Embryonic facial prominence (tissue), 1 donor: ENCODE measurements around the gene CLEC16A.

Source experiments
- DNase-seq: peaks from one replicate; pipeline ENCODE4 v3.0.0-alpha.2; 2016; ENCODE audit errors: extremely low spot score

Gene CLEC16A

GRCh38 chr16:11038777-11039176 is 94.4 kb downstream of the CLEC16A start:
- no peak for DNase-seq

- no peak for DNase-seq
These were observed 95.4 kb downstream of the CLEC16A start for GRCh38 chr16:11039726-11040125.

- no peak for DNase-seq
These were observed 97.8 kb downstream of the CLEC16A start for GRCh38 chr16:11042191-11042590.

- no peak for DNase-seq
These were observed 101.1 kb downstream of the CLEC16A start for GRCh38 chr16:11045441-11045840.

GRCh38 chr16:11045846-11046245 is 101.5 kb downstream of the CLEC16A start:
- DNase-seq = no peak

- DNase-seq = no peak
These were observed 102.1 kb downstream of the CLEC16A start for GRCh38 chr16:11046382-11046931.

GRCh38 chr16:11047057-11047456 is 102.7 kb downstream of the CLEC16A start:
- peak; percentile 74 for DNase-seq

- no peak for DNase-seq
These were observed 103.8 kb downstream of the CLEC16A start for GRCh38 chr16:11047939-11048800.

- no peak for DNase-seq
These were observed 105.2 kb downstream of the CLEC16A start for GRCh38 chr16:11049396-11050059.

- DNase-seq = no peak
These were observed 106.2 kb downstream of the CLEC16A start for GRCh38 chr16:11050536-11050935.

- DNase-seq = no peak
These were observed 106.6 kb downstream of the CLEC16A start for GRCh38 chr16:11050944-11051343.

- DNase-seq = no peak
These were observed 107.1 kb downstream of the CLEC16A start for GRCh38 chr16:11051430-11051829.

- DNase-seq = no peak
These were observed 107.8 kb downstream of the CLEC16A start for GRCh38 chr16:11051879-11052808.

GRCh38 chr16:11053916-11054460 is 109.6 kb downstream of the CLEC16A start:
- DNase-seq = no peak

- DNase-seq = no peak
These were observed 112.0 kb downstream of the CLEC16A start for GRCh38 chr16:11056090-11056992.

GRCh38 chr16:11056993-11057649 is 112.8 kb downstream of the CLEC16A start:
- no peak for DNase-seq

- DNase-seq = no peak
These were observed 113.5 kb downstream of the CLEC16A start for GRCh38 chr16:11057711-11058345.

- DNase-seq = no peak
These were observed 114.5 kb downstream of the CLEC16A start for GRCh38 chr16:11058832-11059231.

GRCh38 chr16:11059588-11059987 is 115.2 kb downstream of the CLEC16A start:
- no peak for DNase-seq
